CD4-positive, alpha-beta memory T cell (primary cell): ENCODE data around the gene CCNO. TPM values are rescaled to one million over a fixed set of nuclear protein-coding genes. Genes with fewer than 3 reads are reported as not detected.

ENCODE experiments used
- CTCF ChIA-PET: fragments of 350-600 bp; sonication (Branson Sonifier 250); formaldehyde crosslinking; loops from one replicate; lab custom pipeline; 2021; ENCODE audit warnings: inconsistent platforms; ENCODE audit not compliant: partially characterized antibody; lab: Charles Lee
- POLR2A ChIA-PET: fragments of 350-600 bp; sonication (Branson Sonifier 250); formaldehyde crosslinking; loops from one replicate; lab custom pipeline; 2021; ENCODE audit not compliant: partially characterized antibody; lab: Charles Lee
- DNase-seq, 5 donors: peaks; one replicate each; pipeline versions ENCODE4 v3.0.0 to v3.0.0-alpha.2; 2020 to 2022; ENCODE audit warnings: mixed read lengths in 1 of 5
- H3K27ac ChIP-seq: one replicate; pipeline ENCODE4 v1.7.0; 2013; ENCODE audit warnings: low read depth, low read length
- H3K27me3 ChIP-seq: 2 replicates; pipeline ENCODE4 v1.7.0; 2013; ENCODE audit warnings: mild to moderate bottlenecking, low read length, moderate library complexity; ENCODE audit not compliant: insufficient read depth
- H3K36me3 ChIP-seq: 2 replicates; pipeline ENCODE4 v1.7.0; 2013; ENCODE audit warnings: mild to moderate bottlenecking, low read length, moderate library complexity; ENCODE audit not compliant: insufficient read depth
- H3K4me1 ChIP-seq: 2 replicates; pipeline ENCODE4 v1.7.0; 2013; ENCODE audit warnings: mild to moderate bottlenecking, low read length, moderate library complexity; ENCODE audit not compliant: insufficient read depth
- H3K4me3 ChIP-seq, 2 donors: one replicate each; pipeline ENCODE4 v1.7.0; 2013; ENCODE audit warnings: low read length in 2 of 2, mild to moderate bottlenecking in 1 of 2
- H3K9me3 ChIP-seq, 2 donors: one replicate each; pipeline ENCODE4 v1.7.0; 2013; ENCODE audit warnings: low read length in 2 of 2, control low read depth in 1 of 2; ENCODE audit not compliant: control insufficient read depth in 1 of 2
- H3K27ac Mint-ChIP-seq, 7 donors: one replicate each; pipeline ENCODE4 v1.8.0; 2020 to 2021; ENCODE audit warnings: mixed read lengths in 7 of 7, mild to moderate bottlenecking in 6 of 7, inconsistent platforms in 3 of 7, moderate library complexity in 3 of 7
- H3K27me3 Mint-ChIP-seq, 2 donors: one replicate each; pipeline ENCODE4 v1.8.0; 2020 to 2021; ENCODE audit warnings: mixed read lengths in 2 of 2
- H3K36me3 Mint-ChIP-seq, 2 donors: one replicate each; pipeline ENCODE4 v1.8.0; 2020 to 2021; ENCODE audit warnings: mixed read lengths in 2 of 2, inconsistent platforms in 1 of 2, mild to moderate bottlenecking in 1 of 2
- H3K4me1 Mint-ChIP-seq, 4 donors: one replicate each; pipeline ENCODE4 v1.8.0; 2020 to 2021; ENCODE audit warnings: mixed read lengths in 4 of 4, mild to moderate bottlenecking in 1 of 4
- H3K4me3 Mint-ChIP-seq, 8 donors: one replicate each; pipeline ENCODE4 v1.8.0; 2020 to 2021; ENCODE audit warnings: mixed read lengths in 8 of 8, mild to moderate bottlenecking in 7 of 8, moderate library complexity in 6 of 8, inconsistent platforms in 3 of 8
- H3K9me3 Mint-ChIP-seq, 8 donors: one replicate each; pipeline ENCODE4 v1.8.0; 2020 to 2021; ENCODE audit warnings: mixed read lengths in 8 of 8, mild to moderate bottlenecking in 5 of 8, inconsistent platforms in 3 of 8, moderate library complexity in 1 of 8
- intact Hi-C: fragments of 100-400 bp; cut with micrococcal nuclease; formaldehyde crosslinking; loops from one replicate; pipeline ENCODE4 v1.15.1; 2023
- polyA plus RNA-seq, 2 donors: library from polyadenylated mRNA; unstranded; fragments of 300-500 nt; fragmentation: Illumina TruSeq; gene quantifications; one replicate each; pipeline ENCODE4 v1.2.3, GENCODE V29; 2021
- total RNA-seq, 2 experiments: library from RNA; stranded (reverse); gene quantifications; one replicate each; pipeline ENCODE4 v1.2.3, GENCODE V29; 2021

The CCNO gene
- total and polyA plus RNA-seq, 4 experiments from 2014 or later, result not detected

GRCh38 chr5:55205001-55205400 lies 28.4 kb downstream of the CCNO start:
- POLR2A ChIA-PET, result no interaction called here
- no peaks in the 10 kb centered on the region for H3K36me3 ChIP-seq
- H3K27ac ChIP-seq, result no peak overlapping the region
- Mint-ChIP-seq H3K9me3 (peaks cover 0 to 7% (median under 1%) of the 10 kb centered on the region in 8 donors), H3K4me1 (peaks cover 0 to 2% (median 0%) of the 10 kb centered on the region in 4 donors), H3K27ac (no peak overlapping the region), H3K36me3 (no peaks in the 10 kb centered on the region), H3K27me3 (peaks cover 17 to 27% of the 10 kb centered on the region in 2 donors), H3K4me3 (no peak overlapping the region)
- no peak overlapping the region for H3K4me3 ChIP-seq
- no peak for DNase-seq
- H3K4me1 ChIP-seq, result no peaks in the 10 kb centered on the region
- no peaks in the 10 kb centered on the region for H3K9me3 ChIP-seq
- peaks cover 1% of the 10 kb centered on the region for H3K27me3 ChIP-seq
- intact Hi-C loops, result no loop called here
- CTCF ChIA-PET, result no interaction called here

GRCh38 chr5:55191165-55191564 lies 42.2 kb downstream of the CCNO start:
- H3K4me3 ChIP-seq, result no peak overlapping the region
- H3K27ac ChIP-seq, result no peak overlapping the region
- H3K27me3 ChIP-seq, result peaks cover 8% of the 10 kb centered on the region
- ChIA-PET POLR2A (no interaction called here), CTCF (interaction anchor here (0.7 kb wide), 1 partner anchor 14 kb away, joined by 3 read pairs; no protein-coding TSS in a partner anchor)
- H3K27ac Mint-ChIP-seq, result no peak overlapping the region
- H3K4me1 Mint-ChIP-seq, result no peaks in the 10 kb centered on the region
- H3K9me3 ChIP-seq, result no peaks in the 10 kb centered on the region
- H3K4me3 Mint-ChIP-seq, result no peak overlapping the region
- no peaks in the 10 kb centered on the region for H3K36me3 ChIP-seq
- H3K27me3 Mint-ChIP-seq, result peaks cover 38 to 48% of the 10 kb centered on the region in 2 donors
- H3K36me3 Mint-ChIP-seq, result no peaks in the 10 kb centered on the region
- intact Hi-C loops, result no loop called here
- no peaks in the 10 kb centered on the region for H3K9me3 Mint-ChIP-seq
- DNase-seq, result no peak
- no peaks in the 10 kb centered on the region for H3K4me1 ChIP-seq

DNA sequence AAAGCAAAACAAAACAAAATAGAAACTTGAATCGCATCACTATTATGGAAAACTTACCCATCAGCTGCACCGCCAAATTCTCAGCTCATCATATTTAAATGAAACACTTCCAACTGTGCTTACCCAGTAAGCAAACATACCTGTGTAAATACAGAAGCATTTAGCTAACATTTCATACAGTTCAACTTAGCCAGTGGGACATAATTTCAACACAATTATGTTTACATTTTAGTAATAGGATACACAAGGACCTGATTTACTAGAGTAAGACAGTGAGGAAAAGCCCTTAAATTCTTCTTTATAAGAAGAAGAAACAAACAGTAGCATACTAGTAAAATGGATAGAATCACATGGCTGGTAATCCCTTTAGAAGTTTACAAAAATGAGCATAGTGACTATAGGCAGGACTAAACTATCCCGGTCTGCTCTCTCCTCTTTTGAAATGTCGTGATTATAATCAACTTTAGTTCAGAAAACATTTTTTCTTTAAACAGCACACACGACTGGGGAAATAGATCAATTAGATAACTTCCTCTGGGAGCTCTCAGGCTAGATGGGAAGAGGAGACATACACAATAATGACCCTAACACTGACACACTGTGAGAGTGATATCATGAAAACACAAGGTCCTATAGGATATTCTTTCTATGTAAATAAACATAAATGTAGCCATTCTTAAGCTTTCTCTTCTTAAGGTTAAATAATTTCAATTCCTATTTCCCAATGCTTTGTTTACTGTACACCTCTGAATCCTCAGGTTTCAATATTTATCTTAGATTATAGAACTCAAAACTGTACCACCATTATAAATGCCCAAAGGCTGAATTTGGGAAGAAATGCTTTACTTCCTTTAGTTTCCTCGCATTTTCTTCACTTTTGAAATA lies 44.5 kb downstream of the CCNO start:
- POLR2A ChIA-PET, result no interaction called here
- Mint-ChIP-seq H3K27ac (no peak overlapping the region), H3K4me3 (no peak overlapping the region), H3K36me3 (no peaks in the 10 kb centered on the region), H3K9me3 (no peaks in the 10 kb centered on the region), H3K4me1 (no peaks in the 10 kb centered on the region), H3K27me3 (peaks cover 44 to 53% of the 10 kb centered on the region in 2 donors)
- no peaks in the 10 kb centered on the region for H3K9me3 ChIP-seq
- intact Hi-C loops, result no loop called here
- no peak overlapping the region for H3K27ac ChIP-seq
- H3K4me3 ChIP-seq, result no peak overlapping the region
- H3K36me3 ChIP-seq, result no peaks in the 10 kb centered on the region
- CTCF ChIA-PET, result no interaction called here
- peaks cover 8% of the 10 kb centered on the region for H3K27me3 ChIP-seq
- no peak for DNase-seq
- no peaks in the 10 kb centered on the region for H3K4me1 ChIP-seq

GRCh38 chr5:55187370-55187769 lies 46.0 kb downstream of the CCNO start:
- intact Hi-C loops, result no loop called here
- Histone ChIP-seq H3K4me3 (no peak overlapping the region), H3K9me3 (no peaks in the 10 kb centered on the region), H3K27me3 (peaks cover 5% of the 10 kb centered on the region), H3K4me1 (no peaks in the 10 kb centered on the region), H3K27ac (no peak overlapping the region), H3K36me3 (no peaks in the 10 kb centered on the region)
- Mint-ChIP-seq H3K4me1 (no peaks in the 10 kb centered on the region), H3K4me3 (no peak overlapping the region), H3K27ac (no peak overlapping the region), H3K36me3 (no peaks in the 10 kb centered on the region), H3K9me3 (peaks cover 0 to 6% (median 2%) of the 10 kb centered on the region in 8 donors), H3K27me3 (peaks cover 38 to 44% of the 10 kb centered on the region in 2 donors)
- ChIA-PET POLR2A (no interaction called here), CTCF (interaction anchor here (1.4 to 1.6 kb wide), 2 partner anchors 8 to 51 kb away, joined by 3 to 5 read pairs; no protein-coding TSS in a partner anchor)
- DNase-seq, result no peak

Other genes with a start within 250 kb of the CCNO start
- gene ESM1, start 248.0 kb downstream of the CCNO start, total RNA-seq, result 1 to 10 TPM in 1 of 2 experiments, under 1 TPM in 1; 0.99 to 1.5 TPM
- 1 to 10 TPM; 1.1 TPM for gene ESM1, start 248.0 kb downstream of the CCNO start, polyA plus RNA-seq
- gene GZMK, start 209.4 kb downstream of the CCNO start, total RNA-seq, result 10 to 100 TPM; 30.0 to 31.3 TPM
- 100 to 1,000 TPM in 1 of 2 donors, 10 to 100 TPM in 1; 92.8 to 116 TPM for gene GZMK, start 209.4 kb downstream of the CCNO start, polyA plus RNA-seq
- 10 to 100 TPM; 25.0 to 28.2 TPM for gene GZMA, start 131.0 kb downstream of the CCNO start, total RNA-seq
- gene GZMA, start 131.0 kb downstream of the CCNO start, polyA plus RNA-seq, result 100 to 1,000 TPM; 199 to 230 TPM
- gene GPX8, start 73.4 kb downstream of the CCNO start, total RNA-seq, result not detected
- not detected for gene GPX8, start 73.4 kb downstream of the CCNO start, polyA plus RNA-seq
- not detected for gene CDC20B, start 60.4 kb downstream of the CCNO start, total RNA-seq
- not detected for gene CDC20B, start 60.4 kb downstream of the CCNO start, polyA plus RNA-seq
- gene MCIDAS, start 6.3 kb downstream of the CCNO start, total RNA-seq, result not detected
- gene MCIDAS, start 6.3 kb downstream of the CCNO start, polyA plus RNA-seq, result not detected
- 10 to 100 TPM; 18.5 to 22.5 TPM for gene DHX29, start 74.1 kb upstream of the CCNO start, total RNA-seq
- gene DHX29, start 74.1 kb upstream of the CCNO start, polyA plus RNA-seq, result 10 to 100 TPM; 11.6 to 21.0 TPM
- gene MTREX, start 74.4 kb upstream of the CCNO start, total RNA-seq, result 10 to 100 TPM; 73.3 to 82.2 TPM
- gene MTREX, start 74.4 kb upstream of the CCNO start, polyA plus RNA-seq, result 10 to 100 TPM; 28.8 to 37.4 TPM